C1 segment of cervical spinal cord (tissue), 14 donors: ENCODE data around the gene CCL22.
"Not testable (repeated sequence)": the region's sequence is repeated elsewhere in the genome, so short reads cannot be mapped to it uniquely, and the experiment has no call there.

ENCODE experiments used
- DNase-seq, 14 donors: peaks; one replicate each; lab custom pipeline; 2025; lab: John Stamatoyannopoulos, UW

Gene CCL22

DNA sequence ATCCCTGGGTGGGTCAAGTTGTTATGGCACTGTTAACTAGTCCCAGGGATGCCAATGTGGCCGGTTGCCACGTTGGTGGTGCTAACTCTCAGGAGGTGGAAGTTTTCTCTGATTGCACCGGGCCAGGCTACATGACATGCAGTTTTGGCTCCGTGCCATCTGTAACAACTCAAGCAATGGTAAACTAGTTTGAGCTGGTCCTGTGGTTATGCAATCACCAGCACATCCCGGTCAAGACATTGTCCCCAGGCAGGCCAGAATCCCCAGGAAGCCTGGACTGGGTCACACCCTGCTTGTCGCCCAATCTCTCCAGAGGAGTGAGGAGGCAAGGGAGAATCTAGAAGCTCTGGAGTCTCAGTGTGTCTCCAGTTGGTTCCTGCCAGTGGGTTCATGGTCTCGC, 35.9 kb downstream of the CCL22 start:
- no peak for DNase-seq

DNA sequence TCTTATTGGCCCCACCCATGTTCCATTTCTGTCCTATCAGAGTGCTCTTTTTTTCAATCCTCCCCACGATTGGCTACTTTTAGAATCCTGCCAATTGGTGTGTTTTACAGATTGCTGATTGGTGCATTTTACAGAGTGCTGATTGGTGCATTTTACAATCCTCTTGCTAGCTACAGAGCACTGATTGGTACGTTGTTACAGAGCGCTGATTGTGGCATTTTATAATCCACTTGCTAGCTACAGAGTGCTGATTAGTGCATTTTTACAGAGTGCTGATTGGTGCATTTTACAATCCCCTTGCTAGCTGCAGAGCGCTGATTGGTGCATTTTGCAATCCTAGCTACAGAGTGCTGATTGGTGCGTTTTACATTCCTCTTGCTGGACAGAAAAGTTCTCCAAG, 36.4 kb downstream of the CCL22 start:
- no peak for DNase-seq

DNA sequence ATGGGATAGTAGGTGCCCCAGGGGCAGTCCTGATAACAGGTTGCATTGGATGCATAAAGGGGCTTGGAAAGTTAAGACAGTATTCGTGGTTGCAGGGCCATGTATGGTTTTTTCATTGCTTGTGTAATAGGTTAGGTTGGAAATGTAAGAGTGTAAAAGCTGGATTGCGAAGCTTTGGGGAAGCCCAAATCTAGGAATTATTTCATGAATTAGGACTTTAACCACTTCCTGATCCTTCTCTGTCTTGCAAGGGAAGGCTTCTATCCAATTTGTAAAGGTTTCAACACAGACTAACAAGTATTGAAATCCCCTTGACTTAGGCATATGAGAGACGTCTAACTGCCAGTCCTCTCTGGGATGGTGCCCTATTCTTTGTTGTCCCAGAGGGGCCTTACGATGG, 38.2 kb downstream of the CCL22 start:
- no peak for DNase-seq

DNA sequence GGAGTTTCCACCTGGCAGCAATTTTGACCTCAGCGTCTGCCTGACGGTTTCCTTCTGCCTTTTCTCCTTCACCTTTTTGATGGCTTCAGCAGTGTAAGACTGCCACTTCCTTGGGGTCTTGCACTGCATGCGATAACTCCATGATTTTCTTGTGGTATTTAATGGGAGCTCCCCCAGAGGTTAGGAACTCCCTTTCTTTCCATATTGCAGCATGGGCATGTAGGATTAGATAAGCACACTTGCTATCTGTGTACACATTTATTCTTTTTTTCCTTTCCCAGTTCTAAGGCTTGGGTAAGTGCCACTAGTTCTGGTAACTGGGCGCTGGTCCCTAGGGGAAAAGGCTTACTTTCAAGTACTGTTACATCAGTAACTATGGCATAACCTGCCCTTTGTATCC, 38.9 kb downstream of the CCL22 start:
- DNase-seq = not testable (repeated sequence)

DNA sequence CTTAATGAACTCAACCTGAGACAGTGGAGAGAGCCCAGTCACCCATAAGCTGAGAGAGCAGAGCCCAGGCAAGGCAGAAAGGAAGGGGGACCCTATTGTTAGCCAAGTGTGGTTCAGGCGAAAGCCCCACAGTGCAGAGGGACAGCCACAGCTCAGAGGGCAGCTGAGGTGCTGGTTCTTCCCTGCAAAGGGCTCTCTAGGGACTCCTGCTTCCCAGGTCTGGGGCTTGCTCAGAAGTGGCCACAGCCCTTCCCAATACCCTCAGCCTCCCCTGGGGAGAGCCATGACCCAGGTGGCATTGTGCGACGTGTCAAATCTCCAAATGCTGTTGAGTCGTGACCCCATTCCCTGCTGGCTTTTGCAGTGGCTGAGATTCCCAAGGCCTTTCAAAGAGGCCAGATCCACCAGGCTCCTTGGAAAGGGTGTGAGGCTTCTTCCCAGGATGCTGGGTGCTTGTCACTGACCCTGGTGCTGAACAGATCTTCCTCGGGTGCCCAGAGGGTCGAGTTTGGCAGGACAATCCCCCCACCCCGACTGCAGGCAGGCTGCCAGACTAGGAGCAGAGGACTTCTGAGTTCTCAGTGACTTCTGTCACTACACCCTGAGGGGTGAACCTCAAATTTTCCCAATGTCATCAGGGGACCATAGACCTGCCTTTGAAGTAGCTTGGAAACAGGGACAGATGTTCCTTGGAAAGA, 43.5 kb downstream of the CCL22 start:
- no peak for DNase-seq

DNA sequence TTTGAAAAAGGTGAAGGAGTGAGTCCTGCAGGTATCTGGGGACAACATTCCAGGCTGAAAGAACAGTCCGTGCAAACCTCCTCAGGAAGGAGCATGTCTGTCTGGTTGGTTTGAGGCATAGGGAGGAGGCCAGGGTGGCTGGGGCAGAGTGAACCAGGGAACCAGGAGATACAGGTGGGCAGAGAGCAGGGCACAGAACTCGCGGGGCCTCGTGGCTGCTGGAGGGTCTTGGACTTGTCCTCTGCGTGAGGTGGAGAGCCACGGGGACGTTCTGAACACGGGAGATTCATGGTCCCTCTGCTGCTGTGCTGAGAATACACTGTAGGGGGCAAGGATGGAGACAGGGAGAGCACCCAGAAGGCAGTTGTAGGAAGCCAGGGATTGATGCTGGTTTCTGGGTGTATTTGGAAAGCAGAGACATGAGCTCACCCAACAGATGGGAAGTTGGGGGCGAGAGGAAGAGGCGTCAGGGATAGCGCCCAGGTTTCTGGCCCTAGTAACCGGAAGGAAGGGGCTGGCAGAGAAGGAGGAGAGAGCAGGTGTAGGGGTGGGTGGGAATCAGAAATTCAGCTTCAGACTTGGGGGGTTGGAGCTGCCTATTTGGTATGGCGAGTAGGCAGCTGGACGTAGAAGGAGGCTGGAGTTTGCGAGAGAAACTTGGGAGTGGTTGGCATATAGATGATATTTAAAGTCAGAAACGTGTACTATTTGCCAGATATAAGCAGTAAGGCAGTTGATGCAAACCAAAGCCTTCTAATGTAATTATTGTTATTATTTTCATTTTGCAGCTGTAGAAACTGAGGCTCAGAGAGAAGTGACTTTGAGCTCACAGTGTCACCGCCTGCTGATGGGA, 45.6 kb downstream of the CCL22 start, which contains the start of gene CCL17:
Gene CCL17 (plus strand): TSS at position 803 of the 853 bp plus-strand sequence. CDS start 9,166 bp downstream, outside the sequence.
- no peak for DNase-seq

DNA sequence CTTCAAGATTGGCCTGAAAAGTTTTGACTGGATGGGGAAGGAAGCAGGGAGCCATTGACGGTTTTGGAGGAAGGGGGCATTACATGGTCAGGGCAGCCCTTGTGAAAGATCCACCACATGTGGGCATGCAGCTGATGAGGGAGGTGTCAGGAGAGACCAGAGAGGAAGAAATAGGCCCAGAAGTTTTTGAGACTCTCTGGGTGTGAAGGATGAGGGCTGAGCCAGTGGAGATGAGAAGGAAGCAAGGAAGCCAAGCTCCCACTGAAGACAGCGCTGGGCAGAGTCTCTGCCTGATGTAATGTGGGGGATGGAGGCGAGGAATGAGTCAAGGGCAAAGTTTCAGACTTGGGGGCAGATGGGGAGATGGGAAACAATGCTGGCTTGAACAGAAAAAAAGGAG, 46.5 kb downstream of the CCL22 start:
- no peak for DNase-seq

DNA sequence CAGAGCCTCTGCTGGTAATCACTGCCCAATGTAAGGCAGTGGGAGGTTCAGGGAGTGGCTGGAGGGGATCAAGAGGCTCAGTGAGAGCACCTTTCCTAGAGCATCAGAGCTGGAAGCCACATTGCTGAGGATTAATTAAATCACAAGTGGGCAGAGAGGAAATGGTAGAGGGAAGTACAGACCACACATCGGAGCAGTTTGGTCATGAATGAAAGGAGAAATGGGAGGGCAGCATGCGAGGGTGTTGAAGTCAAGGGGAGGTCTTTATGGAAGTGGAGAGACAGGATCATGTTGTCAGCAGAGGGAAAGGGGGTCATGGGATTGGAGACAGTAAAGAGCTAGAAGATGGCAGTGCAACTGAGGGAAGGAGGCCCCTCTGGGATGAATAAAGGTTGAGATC, 48.3 kb downstream of the CCL22 start:
- no peak for DNase-seq

DNA sequence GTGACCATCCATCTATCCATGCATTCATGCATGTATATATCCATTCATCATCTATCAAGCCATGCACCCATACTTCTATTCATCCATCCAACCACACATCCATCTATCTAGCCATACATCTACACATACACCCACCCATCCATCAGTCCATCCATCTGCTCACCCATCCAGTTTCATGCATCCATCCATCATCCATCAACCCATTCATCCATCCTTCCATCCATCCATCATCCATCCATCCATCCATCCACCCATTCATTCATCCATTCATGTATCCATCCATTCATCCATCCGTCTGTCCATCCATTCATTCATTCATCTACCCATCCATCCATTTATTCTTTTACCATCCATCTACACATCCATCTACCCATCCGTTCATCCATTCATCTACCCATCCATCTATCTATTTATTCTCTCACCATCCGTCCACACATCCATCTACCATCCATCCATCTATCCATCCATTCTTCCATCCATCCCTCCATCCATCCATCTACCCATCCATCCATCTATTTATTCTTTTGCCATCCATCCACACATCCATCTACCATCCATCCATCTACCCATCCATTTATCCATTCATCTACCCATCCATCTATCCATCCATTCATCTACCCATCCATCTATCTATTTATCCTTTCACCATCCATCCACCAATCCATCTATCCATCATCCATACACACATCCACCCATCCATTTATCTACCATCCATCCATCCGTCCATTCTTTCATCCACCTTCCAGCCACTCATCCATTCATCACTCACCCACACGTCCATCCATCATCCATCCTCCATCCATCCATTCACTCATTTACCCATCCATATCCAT, 49.2 kb downstream of the CCL22 start:
- DNase-seq = no peak

DNA sequence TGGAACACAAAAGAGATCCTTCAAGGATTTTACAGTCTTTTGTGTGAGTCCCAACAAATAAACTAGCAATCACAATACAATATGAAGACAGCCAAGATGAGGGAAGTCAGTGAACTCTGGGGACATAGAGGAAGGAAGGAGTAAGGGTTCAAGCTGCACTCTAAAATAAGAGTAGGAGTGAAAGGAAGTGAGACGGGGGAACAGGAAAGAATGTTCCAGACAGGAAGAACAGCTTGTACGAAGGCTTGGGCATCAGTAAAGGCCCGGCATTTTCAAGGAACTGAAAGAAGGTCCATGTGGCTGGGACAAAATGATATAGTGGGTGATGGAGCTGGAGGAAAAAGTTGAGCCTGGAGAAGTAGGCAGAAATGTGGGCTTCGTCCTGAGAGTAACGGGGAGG, 50.5 kb downstream of the CCL22 start:
- no peak for DNase-seq

DNA sequence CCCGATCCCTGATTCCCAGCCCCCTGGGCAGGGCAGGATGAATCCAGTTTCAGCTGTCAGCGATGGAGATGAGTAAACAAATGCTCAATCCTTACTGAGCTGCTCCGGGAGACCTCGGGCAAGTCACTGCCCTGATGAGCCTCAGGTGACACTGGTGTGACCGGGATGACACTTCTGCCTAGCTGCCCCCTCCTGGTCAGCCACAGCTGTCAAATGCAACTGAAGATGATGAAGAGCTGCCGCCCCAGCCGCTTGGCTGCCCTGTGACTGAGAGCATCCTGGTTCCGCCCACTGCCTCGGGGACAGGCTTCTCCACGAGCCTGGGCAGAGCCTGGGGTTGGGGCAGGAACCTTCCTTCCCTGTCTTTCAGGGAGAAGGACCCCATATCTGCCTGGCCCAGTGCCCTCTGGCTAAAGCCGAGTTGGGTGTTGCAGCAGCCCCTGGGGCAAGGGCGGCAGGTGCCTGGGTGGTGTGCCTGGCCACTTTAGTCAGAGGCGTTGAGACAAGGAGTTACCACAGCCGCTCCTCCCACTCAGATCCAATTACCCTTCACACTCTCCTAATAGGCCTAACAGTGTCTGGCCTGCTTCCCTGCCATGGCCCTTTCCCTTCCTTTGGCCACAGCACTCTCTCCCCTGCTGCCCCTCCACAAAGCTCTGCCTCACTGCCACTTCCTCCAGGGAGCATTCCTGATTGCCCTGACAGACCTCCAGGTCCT, 51.4 kb downstream of the CCL22 start:
- DNase-seq = no peak

DNA sequence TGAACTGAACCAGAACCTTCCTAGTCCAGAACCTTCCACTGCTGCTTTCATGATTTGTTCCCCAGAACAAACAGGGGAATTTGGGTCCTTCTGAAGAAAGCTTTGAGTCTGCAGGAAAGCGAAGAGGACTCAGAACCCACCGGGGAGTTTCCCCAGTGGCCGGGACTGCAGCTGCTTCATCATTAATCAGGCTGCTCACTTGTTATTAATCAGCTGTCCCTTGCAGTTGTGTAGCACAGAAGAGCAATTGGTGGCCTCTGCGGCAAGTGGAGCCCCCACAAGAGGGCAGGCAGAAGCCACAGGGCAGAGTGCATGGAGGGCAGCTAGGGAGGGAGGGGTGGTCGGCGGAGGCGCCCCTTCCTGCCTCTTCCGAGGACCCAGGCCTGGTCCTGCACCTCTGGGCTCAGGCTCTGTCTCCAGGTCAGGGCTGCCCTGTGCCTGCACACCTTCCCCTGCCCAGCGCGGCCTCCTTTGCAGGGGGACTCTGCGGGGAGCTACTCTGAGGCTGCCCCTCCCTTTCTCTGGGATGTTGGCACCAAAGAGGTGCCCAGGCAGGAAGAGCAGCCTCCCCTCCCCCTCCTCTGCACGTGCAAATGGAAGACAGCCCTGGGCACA, 52.9 kb downstream of the CCL22 start:
- no peak for DNase-seq

DNA sequence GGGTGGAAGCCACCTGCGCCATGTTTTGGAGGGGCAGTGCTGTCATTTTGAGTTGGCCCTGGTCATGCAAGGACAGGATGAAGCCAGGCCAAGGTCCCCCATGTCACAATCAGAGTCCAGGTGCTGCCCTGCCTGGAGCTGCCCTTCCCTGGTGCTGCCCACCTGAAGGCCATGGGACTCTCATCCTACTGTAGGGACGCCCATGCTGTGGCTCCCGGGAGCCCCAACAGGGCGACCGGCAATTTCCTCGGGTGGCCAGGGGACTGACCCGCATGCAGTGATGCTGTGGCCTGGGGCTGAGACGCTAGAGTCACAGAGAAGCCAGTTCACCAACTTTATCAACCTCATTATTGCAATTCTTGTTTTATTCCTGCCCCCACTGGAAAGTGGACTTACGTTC, 54.0 kb downstream of the CCL22 start:
- DNase-seq = no peak

DNA sequence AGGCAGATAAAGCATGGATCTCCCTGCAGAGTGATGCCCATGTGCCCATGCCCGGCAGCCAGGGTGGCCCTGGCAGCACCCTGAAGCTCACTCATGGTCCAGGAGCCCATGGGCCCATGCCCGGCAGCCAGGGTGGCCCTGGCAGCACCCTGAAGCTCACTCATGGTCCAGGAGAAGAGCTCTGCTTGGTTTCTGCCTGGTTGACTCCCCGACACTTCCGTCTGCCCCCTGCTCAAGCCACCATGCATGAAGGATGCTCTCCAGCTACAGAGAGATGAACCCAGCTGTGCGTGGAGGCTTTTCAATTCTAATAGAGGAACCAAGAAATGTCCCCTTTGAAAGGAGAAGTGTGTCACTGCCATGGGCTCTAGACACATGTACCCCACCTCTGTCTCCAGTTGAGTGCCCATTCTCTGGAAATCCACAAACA, 54.7 kb downstream of the CCL22 start:
- no peak for DNase-seq

DNA sequence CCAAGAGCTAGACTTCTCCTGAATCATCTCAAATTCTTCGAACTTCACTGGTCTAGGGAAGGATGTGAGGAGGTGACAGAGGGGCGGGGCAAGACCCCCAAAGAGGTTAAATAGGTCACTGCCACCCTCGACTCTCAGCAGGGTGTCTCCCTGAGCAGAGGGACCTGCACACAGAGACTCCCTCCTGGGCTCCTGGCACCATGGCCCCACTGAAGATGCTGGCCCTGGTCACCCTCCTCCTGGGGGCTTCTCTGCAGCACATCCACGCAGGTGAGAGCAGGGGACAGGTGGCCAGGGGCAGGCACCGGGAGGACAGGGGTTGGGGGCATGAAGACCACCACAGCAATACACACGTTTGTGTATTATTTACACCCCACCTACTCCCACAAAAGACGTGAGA, 55.1 kb downstream of the CCL22 start:
- no peak for DNase-seq
